Mucosa of stomach (tissue), 1 donor: ENCODE data around the gene GPR65.

Source experiments
- H3K27me3 ChIP-seq: one replicate; pipeline ENCODE4 v1.7.0; 2013; ENCODE audit warnings: mild to moderate bottlenecking, low read length; ENCODE audit not compliant: control insufficient read depth, insufficient read depth
- H3K36me3 ChIP-seq: one replicate; pipeline ENCODE4 v1.7.0; 2013; ENCODE audit warnings: low read length; ENCODE audit not compliant: control insufficient read depth, insufficient read depth
- H3K4me1 ChIP-seq: one replicate; pipeline ENCODE4 v1.7.0; 2013; ENCODE audit warnings: mild to moderate bottlenecking, low read length; ENCODE audit not compliant: control insufficient read depth, insufficient read depth
- H3K4me3 ChIP-seq: one replicate; pipeline ENCODE4 v1.7.0; 2013; ENCODE audit warnings: low read length
- H3K9ac ChIP-seq: one replicate; pipeline ENCODE4 v1.7.0; 2013; ENCODE audit warnings: mild to moderate bottlenecking, low read length, moderate library complexity
- H3K9me3 ChIP-seq: one replicate; pipeline ENCODE4 v1.7.0; 2013; ENCODE audit warnings: mild to moderate bottlenecking, low read length, moderate library complexity; ENCODE audit not compliant: control insufficient read depth
- donor health status: Pancreatic carcinoma.

The GPR65 gene

DNA sequence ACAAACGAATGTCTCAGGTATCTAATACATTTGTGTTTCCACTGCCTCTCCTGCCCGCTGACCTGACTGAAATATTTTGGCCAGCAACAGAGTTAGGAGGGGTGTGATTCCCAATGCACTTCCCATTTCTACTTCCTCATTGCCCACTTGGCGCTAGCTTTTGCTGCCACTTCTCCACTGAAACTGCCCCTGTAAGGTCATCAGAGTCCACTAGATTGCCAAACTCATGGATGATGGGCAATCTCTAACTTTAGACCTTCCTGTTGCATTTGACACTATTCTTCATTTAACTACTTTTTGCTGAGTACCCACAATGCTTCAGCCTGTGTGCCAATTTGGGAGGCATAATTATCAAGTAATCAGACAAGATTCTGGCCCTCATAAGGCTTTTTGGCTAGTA is 40.8 kb downstream of the GPR65 start:
- no peak overlapping the region for H3K9ac ChIP-seq
- H3K9me3 ChIP-seq, result no peaks in the 10 kb centered on the region
- H3K36me3 ChIP-seq, result no peaks in the 10 kb centered on the region
- no peak overlapping the region for H3K4me3 ChIP-seq
- H3K27me3 ChIP-seq, result no peaks in the 10 kb centered on the region
- peaks cover 25% of the 10 kb centered on the region for H3K4me1 ChIP-seq

DNA sequence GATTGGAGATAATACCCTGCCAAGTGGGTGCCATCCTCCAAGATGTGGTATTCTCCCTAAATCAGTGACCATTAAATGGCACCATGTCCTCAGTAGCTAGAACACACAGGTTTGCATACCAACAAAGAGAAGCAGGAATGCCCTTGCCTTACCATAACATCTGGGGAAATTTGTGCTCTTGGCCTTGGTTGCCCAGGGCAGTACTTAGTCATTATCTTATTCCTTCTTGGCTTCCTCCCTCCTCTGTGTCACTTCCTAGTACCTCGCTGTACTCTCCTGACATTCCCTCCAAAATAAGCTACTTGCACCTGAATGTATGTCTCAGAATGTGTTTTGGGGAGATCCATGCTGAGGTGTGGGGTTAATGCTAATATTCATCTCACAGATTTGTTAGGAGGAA is 43.4 kb downstream of the GPR65 start:
- H3K9me3 ChIP-seq, result no peaks in the 10 kb centered on the region

DNA sequence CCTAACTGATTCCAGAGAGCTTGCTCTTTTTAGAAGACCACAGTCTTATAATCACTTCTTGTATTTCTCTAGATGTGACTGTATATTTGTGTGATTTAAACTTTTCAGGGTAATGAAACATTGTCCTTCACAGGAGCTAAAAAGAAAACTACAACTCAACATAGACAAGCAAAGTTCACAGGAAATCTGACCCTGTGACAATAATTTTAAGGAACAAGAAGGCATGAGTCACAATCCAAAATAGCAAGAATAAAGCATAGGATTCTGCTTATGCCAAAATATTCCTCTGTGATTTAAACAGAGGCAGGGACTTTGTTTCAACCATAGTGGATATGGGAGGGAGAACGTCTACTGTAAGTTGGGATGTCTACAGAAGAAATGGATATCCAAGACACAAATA is 44.3 kb downstream of the GPR65 start:
- Histone ChIP-seq H3K4me1 (peaks cover 16% of the 10 kb centered on the region), H3K9ac (no peak overlapping the region), H3K27me3 (no peaks in the 10 kb centered on the region), H3K4me3 (no peak overlapping the region), H3K9me3 (no peaks in the 10 kb centered on the region), H3K36me3 (no peaks in the 10 kb centered on the region)

More for the DNA sequence above, 43.4 kb downstream of the GPR65 start:
- Histone ChIP-seq H3K27me3 (no peaks in the 10 kb centered on the region), H3K36me3 (no peaks in the 10 kb centered on the region), H3K9ac (no peak overlapping the region), H3K4me1 (peaks cover 25% of the 10 kb centered on the region), H3K4me3 (no peak overlapping the region)

DNA sequence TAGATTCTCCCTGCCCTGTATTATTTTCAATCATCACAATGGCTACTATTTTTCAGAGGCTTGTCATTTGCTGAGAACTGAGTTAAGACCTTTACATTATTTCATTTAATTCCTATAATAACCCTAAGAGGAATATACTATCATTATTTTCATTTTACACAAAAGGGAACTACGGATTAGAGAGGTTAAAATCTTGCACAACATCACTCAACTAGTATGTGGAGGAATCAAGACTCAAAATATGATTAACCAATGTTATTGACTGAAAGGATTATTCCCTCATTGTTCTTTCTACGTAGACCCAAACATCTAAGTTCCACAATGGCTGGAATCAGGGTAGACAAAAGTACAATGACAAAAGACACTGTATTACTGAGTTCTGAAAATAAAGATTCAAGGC is 45.0 kb downstream of the GPR65 start:
- H3K9me3 ChIP-seq, result no peaks in the 10 kb centered on the region
- H3K36me3 ChIP-seq, result no peaks in the 10 kb centered on the region
- H3K9ac ChIP-seq, result no peak overlapping the region
- H3K4me1 ChIP-seq, result peaks cover 9% of the 10 kb centered on the region
- no peaks in the 10 kb centered on the region for H3K27me3 ChIP-seq
- H3K4me3 ChIP-seq, result no peak overlapping the region

DNA sequence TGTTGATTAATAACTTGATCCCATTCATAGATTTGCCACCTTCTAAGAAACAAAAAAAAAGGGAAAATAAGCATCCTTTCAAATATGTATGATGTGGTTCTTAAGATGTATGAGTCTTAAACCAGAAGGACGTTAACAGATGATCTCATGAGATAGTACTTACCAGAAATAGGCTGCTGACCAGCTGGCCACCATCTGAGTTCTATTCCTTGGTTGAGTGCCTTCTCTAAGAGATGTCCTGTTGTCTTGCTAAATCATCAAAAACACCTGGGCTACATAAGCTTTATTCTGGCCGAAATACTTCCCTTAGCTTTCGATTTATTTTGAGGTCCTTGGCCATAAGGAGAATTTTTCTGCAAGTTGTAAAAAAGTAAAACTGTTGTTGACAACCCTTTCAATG is 55.6 kb downstream of the GPR65 start:
- H3K9me3 ChIP-seq, result no peaks in the 10 kb centered on the region
- H3K9ac ChIP-seq, result no peak overlapping the region
- H3K4me3 ChIP-seq, result no peak overlapping the region
- H3K27me3 ChIP-seq, result no peaks in the 10 kb centered on the region
- no peaks in the 10 kb centered on the region for H3K4me1 ChIP-seq
- no peaks in the 10 kb centered on the region for H3K36me3 ChIP-seq

DNA sequence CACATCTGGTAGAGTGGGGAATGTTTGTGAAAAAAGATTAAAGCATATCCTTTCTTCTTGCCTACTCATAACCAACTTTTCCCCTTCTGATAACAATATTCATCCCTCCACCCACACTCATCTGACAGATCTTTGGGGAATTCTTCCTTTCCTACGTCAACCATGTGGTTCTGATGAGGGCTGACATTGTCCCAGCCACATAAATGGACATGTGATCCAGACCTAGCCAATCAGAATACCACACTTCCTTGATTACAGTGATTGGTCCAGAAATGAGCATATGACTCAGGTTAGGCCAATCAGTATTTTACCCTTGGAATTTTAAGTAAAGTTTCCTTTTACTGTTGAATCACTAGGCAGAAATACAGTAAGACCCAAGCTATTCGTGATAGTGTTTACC is 58.9 kb downstream of the GPR65 start:
- Histone ChIP-seq H3K27me3 (no peaks in the 10 kb centered on the region), H3K9me3 (no peaks in the 10 kb centered on the region), H3K9ac (no peak overlapping the region), H3K36me3 (no peaks in the 10 kb centered on the region), H3K4me1 (no peaks in the 10 kb centered on the region), H3K4me3 (no peak overlapping the region)
